Cardiac septum (tissue), 1 donor: Measurements from ENCODE around the gene PARVA. TPM values are rescaled to one million over a fixed set of nuclear protein-coding genes. Genes with fewer than 3 reads are reported as not detected.

Source experiments
- DNase-seq: peaks from one replicate; pipeline ENCODE4 v3.0.0-alpha.2; 2020; ENCODE audit warnings: low spot score
- intact Hi-C: fragments of 100-400 bp; cut with DNase I; formaldehyde crosslinking; loops from one replicate; pipeline ENCODE4 v1.14.0; 2022
- total RNA-seq: library from RNA; stranded (reverse); fragmentation: NEBNext Ultra II Directional; extraction: Animal tissue kit (Norgen Biotek cat#: 25700); gene quantifications from one replicate; pipeline ENCODE4 v1.2.1, GENCODE V29; 2021
- donor health status: DM: no; HTN: no; CAD: no.

Gene PARVA
- total RNA-seq, 1 donor from 2014 or later: 70.5 TPM

GRCh38 chr11:12399355-12399754 lies 22.0 kb downstream of the PARVA start:
- no peak for DNase-seq
- intact Hi-C loops: no loop called here

DNA sequence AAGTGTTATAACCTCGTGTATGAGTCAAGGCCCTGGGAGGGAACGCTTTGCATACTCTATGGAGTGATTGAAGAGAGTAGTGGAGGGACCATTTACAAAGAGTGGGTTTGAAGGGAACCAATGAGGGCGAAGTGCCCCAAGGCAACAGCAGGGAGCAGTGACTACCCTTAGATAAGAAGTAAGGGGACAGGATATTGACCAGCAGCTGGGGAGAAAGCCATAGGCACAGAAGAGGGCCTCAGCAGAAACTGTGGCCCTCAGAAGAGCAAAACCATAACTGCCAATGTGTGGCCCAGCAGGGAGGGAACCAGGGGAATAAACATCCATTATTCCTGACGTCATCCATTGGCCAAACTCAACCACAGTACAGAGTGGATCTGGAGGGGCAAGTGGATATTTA lies 24.7 kb downstream of the PARVA start:
- intact Hi-C loops: no loop called here

GRCh38 chr11:12402691-12403120 lies 25.3 kb downstream of the PARVA start:
- DNase-seq: no peak
- intact Hi-C loops: no loop called here

More for the DNA sequence above, 24.7 kb downstream of the PARVA start:
- DNase-seq: no peak

DNA sequence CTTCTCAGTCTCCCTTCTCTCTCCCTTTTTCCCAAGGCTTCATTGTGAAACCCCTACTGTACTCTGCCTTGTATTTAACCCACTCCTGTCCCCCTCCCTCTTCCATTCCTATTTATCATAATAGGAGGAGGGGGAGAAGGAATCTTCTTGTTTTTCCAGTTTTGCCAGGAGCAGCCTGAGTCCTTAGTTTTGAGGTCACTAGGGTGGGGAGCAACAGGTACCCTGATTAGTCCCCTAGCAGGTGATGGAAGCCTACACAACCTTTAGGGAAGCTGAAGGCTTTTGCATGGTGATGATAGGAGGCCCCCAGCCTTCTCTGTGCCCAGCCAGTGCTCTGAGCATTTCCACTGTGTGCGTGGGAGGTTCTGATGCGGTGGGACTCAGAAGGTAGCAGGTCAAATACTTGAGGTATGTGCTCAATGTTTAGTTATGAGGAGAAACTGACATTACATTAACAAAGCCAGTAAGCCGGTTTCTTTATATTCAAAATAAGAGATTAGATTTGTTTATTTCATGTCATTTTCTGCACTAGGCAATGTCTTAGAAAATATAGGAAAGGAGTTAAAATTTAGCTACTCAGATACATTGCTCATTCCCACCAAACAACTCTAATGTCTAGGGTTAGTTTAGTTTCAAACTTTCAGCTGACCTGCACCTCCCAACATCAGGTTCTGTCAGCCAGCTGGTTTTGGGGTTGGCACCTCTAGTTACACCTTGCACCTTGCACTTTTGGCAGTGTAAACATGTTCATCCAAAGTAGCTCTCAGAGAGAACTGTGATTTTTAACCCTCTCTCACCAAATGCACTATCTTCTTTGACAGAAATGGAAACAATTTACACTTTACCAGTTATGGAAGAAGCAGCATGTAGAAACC lies 26.0 kb downstream of the PARVA start:
- intact Hi-C loops: no loop called here
- no peak for DNase-seq

DNA sequence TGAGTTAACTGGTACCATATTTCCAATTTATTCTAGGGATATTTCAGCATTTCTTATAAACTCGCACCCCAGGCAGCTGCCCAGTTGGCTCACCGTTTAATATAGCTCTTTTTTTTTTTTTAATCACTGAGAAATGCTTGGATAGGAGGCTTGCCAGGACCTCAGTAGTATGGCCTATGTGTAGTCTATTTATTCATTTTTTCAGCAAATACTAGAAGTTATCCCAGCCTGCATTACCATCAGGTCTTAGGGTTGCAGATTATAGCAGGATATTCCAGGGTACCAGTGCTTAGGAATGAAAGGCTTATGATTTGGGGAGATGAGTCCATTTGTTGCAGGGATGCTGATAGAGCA lies 26.6 kb downstream of the PARVA start:
- DNase-seq: no peak
- intact Hi-C loops: no loop called here

- intact Hi-C loops: no loop called here
- no peak for DNase-seq
Observed at GRCh38 chr11:12404436-12404835, 27.1 kb downstream of the PARVA start.

DNA sequence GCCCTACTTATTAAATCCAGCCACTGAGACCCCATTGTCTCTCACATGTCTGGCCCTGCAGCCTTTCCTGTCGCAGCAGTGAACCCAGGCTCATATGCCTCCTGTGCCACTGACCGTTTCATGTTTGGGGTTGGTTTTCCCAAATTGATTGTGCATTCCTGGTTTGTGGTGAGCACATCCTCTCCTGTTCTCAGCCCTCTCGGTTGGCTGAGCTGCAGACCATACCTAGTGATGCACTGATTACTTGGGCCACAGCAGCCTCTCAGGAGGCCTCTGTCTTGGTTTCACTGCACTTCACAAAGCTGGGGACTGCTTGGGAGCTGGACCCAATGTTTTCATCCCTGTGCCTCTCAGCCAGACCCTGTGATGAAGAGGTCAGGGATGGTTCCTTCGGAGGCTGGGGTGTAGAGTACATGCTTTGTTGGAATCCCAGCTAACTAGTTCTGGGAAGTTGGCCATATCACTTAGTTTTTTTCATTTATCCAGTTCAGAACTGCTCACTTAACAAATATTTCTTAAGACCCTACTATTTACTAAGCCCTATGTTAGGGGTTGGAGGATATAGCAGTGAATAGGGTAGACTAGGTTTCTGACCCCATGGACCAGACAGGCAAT lies 30.9 kb downstream of the PARVA start:
- intact Hi-C loops: no loop called here

GRCh38 chr11:12409621-12410005 lies 32.2 kb downstream of the PARVA start:
- intact Hi-C loops: loop anchor here (5.0 to 10.0 kb wide), 3 partner anchors 145 to 483 kb away; partner anchors contain the start of gene TEAD1
- DNase-seq: no peak

More for the DNA sequence above, 30.9 kb downstream of the PARVA start:
- no peak for DNase-seq

DNA sequence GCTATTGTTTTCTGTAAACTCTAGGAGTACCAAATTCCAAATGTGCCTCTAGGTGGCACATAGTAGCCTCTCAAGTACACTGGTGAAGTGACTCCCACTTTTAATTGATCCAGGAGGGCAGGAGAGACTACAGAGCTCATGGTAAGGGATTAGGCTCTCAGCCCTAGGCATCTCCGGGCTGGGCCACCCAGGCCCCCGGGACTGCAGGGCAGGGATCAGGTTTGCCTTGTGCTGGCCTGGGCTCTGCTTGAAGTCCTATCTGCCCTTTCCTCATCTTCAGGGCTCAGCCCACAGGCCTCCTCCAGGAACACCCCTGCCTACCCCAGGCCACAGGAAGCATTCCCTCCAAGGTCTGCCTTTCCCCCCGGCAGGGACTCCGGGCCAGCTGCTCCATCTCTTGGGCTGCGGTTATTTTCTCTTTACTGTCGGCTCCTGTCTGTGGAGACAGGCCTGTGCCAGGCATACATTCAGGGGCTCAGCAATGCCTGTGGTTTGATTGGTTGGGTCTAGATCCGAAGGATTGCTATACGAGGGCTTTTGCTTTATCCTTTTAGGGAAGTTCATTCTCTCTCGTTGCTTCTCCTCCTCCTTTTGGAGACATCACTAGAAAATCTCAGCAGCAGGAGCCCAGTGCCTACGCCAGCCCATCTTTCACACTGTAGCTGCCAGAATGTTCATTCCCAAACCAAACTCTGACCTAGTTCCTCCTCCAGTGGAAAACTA lies 32.8 kb downstream of the PARVA start:
- intact Hi-C loops: loop anchor here (5.0 to 10.0 kb wide), 3 partner anchors 145 to 482 kb away; partner anchors contain the start of gene TEAD1
- DNase-seq: no peak

DNA sequence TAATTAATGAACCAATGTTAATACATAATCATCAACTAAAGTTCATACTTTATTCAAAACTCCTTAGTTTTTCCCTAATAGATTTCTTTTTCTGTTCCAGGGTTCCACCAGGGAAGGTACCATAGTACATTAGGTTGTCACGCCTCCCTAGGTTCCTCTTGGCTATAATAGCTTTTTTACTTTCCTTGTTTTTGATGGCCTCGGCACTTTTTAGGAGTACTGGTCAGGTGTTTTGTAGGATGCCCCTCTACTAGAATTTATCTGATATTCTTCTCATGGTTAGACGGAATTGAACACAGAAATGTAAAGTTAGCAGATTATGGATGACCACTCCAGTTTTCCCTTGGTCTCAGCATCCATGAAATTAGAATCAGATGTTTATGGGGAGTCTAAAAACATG lies 34.0 kb downstream of the PARVA start:
- DNase-seq: no peak

DNA sequence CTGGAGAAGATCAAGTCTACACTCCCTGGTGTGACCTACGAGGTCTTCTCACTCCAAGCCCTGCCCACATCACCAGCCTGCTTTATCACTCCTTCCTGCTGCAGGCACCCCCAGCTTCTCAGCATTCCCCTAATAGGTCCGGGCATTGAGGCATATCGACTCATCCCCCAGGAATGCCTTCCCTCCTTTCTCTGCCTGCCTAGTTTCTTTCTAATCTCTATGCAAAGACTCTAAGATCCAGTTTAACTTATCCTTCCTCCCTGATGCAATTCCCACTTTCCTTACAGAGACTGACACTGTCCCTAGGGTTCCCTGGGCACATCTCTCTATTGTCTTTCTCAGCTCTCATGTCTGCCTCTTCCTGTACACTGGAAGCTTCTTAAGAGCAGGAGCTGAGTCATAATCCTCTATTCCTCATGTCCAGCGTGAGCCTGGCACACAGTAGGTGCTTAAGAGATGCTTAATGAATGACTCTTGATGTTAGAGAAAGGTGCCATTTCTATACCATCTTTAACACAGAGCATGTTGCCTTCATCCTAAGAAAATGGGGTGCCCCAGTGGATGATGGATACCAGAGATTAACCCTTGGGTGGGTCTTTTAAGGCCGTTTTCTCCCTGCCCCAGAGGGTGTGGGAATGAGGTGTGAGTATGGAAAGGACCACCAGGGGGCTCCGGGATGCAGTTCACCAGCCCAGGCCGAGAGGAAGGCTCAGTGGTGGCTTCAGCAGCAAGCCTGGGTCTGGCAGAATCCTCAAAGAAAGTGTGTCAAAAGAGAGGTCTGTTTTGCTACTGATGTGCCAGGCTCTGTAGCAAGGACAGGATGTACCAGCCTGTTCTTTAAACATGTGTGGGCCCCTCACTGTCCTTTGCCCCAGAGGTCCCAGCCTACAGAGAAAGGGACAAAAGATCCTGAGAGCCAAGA lies 34.7 kb downstream of the PARVA start:
- intact Hi-C loops: loop anchor here (5.0 to 10.0 kb wide), 3 partner anchors 143 to 480 kb away; partner anchors contain the start of gene TEAD1
- no peak for DNase-seq

More for the DNA sequence above, 34.0 kb downstream of the PARVA start:
- intact Hi-C loops: loop anchor here (5.0 to 10.0 kb wide), 3 partner anchors 143 to 481 kb away; partner anchors contain the start of gene TEAD1

- intact Hi-C loops: loop anchor here (5.0 to 10.0 kb wide), 3 partner anchors 141 to 479 kb away; partner anchors contain the start of gene TEAD1
- no peak for DNase-seq
Observed at GRCh38 chr11:12413141-12414052, 36.0 kb downstream of the PARVA start.

DNA sequence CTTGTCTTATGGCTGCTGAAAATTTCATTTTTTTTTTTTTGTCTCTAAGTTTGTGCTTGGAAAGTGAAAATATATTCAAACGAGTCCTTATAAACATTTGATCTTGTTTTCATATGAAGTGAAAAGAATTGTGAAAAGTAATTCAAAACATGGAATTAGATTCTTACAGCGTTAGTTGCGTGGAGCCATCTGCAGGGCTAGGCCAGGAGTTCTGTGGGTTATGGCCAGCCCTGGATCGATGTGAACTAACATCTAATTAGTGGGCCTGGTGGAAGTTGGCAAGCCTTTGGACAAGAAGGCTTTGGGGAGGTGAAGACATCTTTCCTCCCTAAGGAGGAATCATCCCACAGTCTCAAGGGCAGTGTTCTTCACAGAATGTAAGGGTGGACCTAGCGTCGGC lies 37.2 kb downstream of the PARVA start:
- intact Hi-C loops: loop anchor here (5.0 to 10.0 kb wide), 3 partner anchors 140 to 478 kb away; partner anchors contain the start of gene TEAD1
- DNase-seq: no peak

GRCh38 chr11:12415342-12415966 lies 38.1 kb downstream of the PARVA start:
- intact Hi-C loops: loop anchor here (10.0 kb wide), 1 partner anchor 139 kb away; no protein-coding TSS in a partner anchor
- no peak for DNase-seq

GRCh38 chr11:12416552-12416951 lies 39.2 kb downstream of the PARVA start:
- intact Hi-C loops: loop anchor here (10.0 kb wide), 1 partner anchor 138 kb away; no protein-coding TSS in a partner anchor
- no peak for DNase-seq

- intact Hi-C loops: loop anchor here (10.0 kb wide), 1 partner anchor 137 kb away; no protein-coding TSS in a partner anchor
- DNase-seq: no peak
Observed at GRCh38 chr11:12417691-12418611, 40.6 kb downstream of the PARVA start.
